ENCODE data around the gene UPK1A.

UPK1A gene

DNA sequence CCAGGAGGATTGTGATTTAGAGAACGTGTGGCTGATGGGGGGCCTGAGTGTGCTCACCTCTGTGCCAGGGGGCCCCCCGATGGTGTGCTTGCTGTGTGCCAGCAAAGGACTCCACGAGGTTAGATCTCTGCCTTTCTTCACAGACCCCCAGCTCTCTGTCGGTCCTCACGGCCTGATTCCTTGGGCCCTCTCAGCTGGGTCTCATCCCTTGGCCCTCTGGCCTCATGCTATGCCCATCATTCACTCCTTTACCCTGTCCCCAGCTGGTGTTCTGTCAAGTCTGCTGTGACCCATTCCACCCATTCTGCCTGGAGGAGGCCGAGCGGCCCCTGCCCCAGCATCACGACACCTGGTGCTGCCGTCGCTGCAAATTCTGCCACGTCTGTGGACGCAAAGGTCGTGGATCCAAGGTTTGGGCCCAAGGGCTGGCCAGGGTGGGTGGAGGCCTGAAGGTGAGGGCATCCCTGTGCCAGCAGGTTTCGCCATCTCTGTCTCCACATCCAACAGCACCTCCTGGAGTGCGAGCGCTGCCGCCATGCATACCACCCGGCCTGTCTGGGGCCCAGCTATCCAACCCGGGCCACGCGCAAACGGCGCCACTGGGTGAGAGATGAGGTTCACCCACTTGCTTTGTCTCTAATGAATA is 59.0 kb downstream of the UPK1A start:
- in situ Hi-C loops (cut with HindIII; ENCODE audit: low pct_ligation_motif_present, low pct_unique_long_range_greater_than_20kb, low sequenced_read_pairs): no loop called here
- no peak for DNase-seq

DNA sequence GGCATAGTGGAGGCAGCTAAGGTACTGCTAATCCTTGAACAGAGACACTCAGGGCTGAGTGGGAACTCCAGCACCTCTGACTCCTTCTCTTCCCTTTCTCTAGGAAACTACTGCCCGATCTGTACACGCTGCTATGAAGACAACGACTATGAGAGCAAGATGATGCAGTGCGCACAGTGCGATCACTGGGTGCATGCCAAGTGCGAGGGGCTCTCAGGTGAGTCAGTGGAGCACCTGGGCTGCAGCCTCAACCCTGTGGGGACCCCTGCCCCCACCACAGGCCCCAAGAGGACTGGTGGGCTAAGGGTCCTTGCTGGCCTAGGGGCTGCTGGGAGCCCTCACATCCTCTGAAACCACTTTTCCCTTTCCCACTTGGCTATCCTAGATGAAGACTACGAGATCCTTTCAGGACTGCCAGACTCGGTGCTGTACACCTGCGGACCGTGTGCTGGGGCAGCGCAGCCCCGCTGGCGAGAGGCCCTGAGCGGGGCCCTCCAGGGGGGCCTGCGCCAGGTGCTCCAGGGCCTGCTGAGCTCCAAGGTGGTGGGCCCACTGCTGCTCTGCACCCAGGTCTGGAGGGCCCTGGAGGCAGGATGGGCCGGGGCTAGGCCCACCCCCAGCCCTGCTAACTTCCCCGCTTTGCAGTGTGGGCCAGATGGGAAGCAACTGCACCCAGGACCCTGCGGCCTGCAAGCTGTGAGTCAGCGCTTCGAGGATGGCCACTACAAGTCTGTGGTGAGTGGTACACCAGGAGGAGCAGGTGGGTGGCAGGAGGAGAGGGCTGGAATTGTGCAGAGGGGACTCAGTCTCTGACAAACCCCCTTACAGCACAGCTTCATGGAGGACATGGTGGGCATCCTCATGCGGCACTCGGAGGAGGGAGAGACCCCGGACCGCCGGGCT is 61.0 kb downstream of the UPK1A start:
- DNase-seq: no peak
- in situ Hi-C loops (cut with HindIII; ENCODE audit: low pct_ligation_motif_present, low pct_unique_long_range_greater_than_20kb, low sequenced_read_pairs): no loop called here
